CD14-positive monocyte (primary cell): ENCODE results near the gene PTPRD. TPM values are rescaled to one million over a fixed set of nuclear protein-coding genes. Genes with fewer than 3 reads are reported as not detected.

Experiments used
- DNase-seq, 3 donors: peaks; one replicate each; pipeline ENCODE4 v3.0.0-alpha.2; 2011 to 2022
- H2AFZ ChIP-seq: 2 replicates; pipeline ENCODE4 v1.6.0; 2012; ENCODE audit warnings: mild to moderate bottlenecking, low read depth, low read length, inconsistent platforms; ENCODE audit not compliant: insufficient read depth, poor library complexity, severe bottlenecking
- H3K27ac ChIP-seq, 2 donors: 1 replicate in 1 of 2; 2 replicates in 1 of 2; pipeline ENCODE4 v1.5.1; 2012 to 2013; ENCODE audit warnings: low read length in 2 of 2, control low read depth in 1 of 2, inconsistent platforms in 1 of 2, low read depth in 1 of 2, mild to moderate bottlenecking in 1 of 2
- H3K27me3 ChIP-seq, 2 donors: one replicate each; pipeline versions ENCODE4 v1.6.0 to v1.6.1; 2011 to 2013; ENCODE audit warnings: low read length in 2 of 2; ENCODE audit not compliant: control insufficient read depth in 2 of 2, insufficient read depth in 2 of 2
- H3K36me3 ChIP-seq, 2 donors: replicated peaks in 1 of 2; 1 replicate in 1 of 2; 2 replicates in 1 of 2; pipeline versions ENCODE4 v1.5.1 to v1.6.1; 2012 to 2013; ENCODE audit warnings: low read length in 2 of 2, control low read depth in 1 of 2, inconsistent platforms in 1 of 2, mild to moderate bottlenecking in 1 of 2; ENCODE audit not compliant: insufficient read depth in 2 of 2, control insufficient read depth in 1 of 2
- H3K4me1 ChIP-seq, 2 donors: 1 replicate in 1 of 2; 2 replicates in 1 of 2; pipeline versions ENCODE4 v1.5.1 to v1.6.1; 2012 to 2013; ENCODE audit warnings: low read length in 2 of 2, control low read depth in 1 of 2, inconsistent platforms in 1 of 2, mild to moderate bottlenecking in 1 of 2, moderate library complexity in 1 of 2; ENCODE audit not compliant: insufficient read depth in 2 of 2, control insufficient read depth in 1 of 2
- H3K4me2 ChIP-seq: replicated peaks from 2 replicates; pipeline ENCODE3; 2012; ENCODE audit warnings: low read length, moderate library complexity, mild to moderate bottlenecking; ENCODE audit not compliant: poor library complexity, severe bottlenecking; ENCODE audit errors: extremely low read depth
- H3K4me3 ChIP-seq, 3 experiments: fragments of 200-600 bp in 1 of 3; sonication (generic) in 1 of 3; replicated peaks in 1 of 3; 1 replicate in 2 of 3; 2 replicates in 1 of 3; pipeline ENCODE4 v1.5.1; 2011 to 2013; ENCODE audit warnings: low read length in 3 of 3, mild to moderate bottlenecking in 3 of 3, control low read depth in 2 of 3, low read depth in 2 of 3, inconsistent platforms in 1 of 3, moderate library complexity in 1 of 3
- H3K79me2 ChIP-seq: 2 replicates; pipeline ENCODE4 v1.6.0; 2012; ENCODE audit warnings: mild to moderate bottlenecking, control low read depth, inconsistent platforms, low read length, moderate library complexity; ENCODE audit not compliant: insufficient read depth
- H3K9ac ChIP-seq: 2 replicates; pipeline ENCODE4 v1.6.0; 2017; ENCODE audit warnings: low read length, mild to moderate bottlenecking; ENCODE audit not compliant: insufficient read depth, poor library complexity, severe bottlenecking
- H3K9me3 ChIP-seq, 2 donors: replicated peaks in 1 of 2; 1 replicate in 1 of 2; 2 replicates in 1 of 2; pipeline versions ENCODE4 v1.5.1 to v1.6.1; 2012 to 2013; ENCODE audit warnings: low read length in 2 of 2, control low read depth in 1 of 2; ENCODE audit not compliant: control insufficient read depth in 1 of 2, insufficient read depth in 1 of 2
- H4K20me1 ChIP-seq: 2 replicates; pipeline ENCODE4 v1.6.0; 2012; ENCODE audit warnings: mild to moderate bottlenecking, low read length, control low read depth, moderate library complexity; ENCODE audit not compliant: insufficient read depth
- H3K27ac Mint-ChIP-seq, 7 donors: one replicate each; pipeline ENCODE4 v1.8.0; 2020; ENCODE audit warnings: mild to moderate bottlenecking in 7 of 7, mixed read lengths in 7 of 7, moderate library complexity in 6 of 7, inconsistent platforms in 2 of 7
- H3K27me3 Mint-ChIP-seq, 3 donors: one replicate each; pipeline ENCODE4 v1.8.0; 2021 to 2022; ENCODE audit warnings: low read depth in 3 of 3, mild to moderate bottlenecking in 3 of 3, mixed read lengths in 3 of 3, moderate library complexity in 3 of 3, inconsistent platforms in 1 of 3
- H3K36me3 Mint-ChIP-seq, 2 donors: one replicate each; pipeline ENCODE4 v1.8.0; 2020; ENCODE audit warnings: mixed read lengths in 2 of 2, inconsistent platforms in 1 of 2, mild to moderate bottlenecking in 1 of 2
- H3K4me1 Mint-ChIP-seq: one replicate; pipeline ENCODE4 v1.8.0; 2020; ENCODE audit warnings: mild to moderate bottlenecking, mixed read lengths
- H3K4me3 Mint-ChIP-seq, 2 donors: one replicate each; pipeline ENCODE4 v1.8.0; 2020; ENCODE audit warnings: mild to moderate bottlenecking in 2 of 2, mixed read lengths in 2 of 2, moderate library complexity in 1 of 2
- H3K9me3 Mint-ChIP-seq, 7 donors: one replicate each; pipeline ENCODE4 v1.8.0; 2020 to 2022; ENCODE audit warnings: mixed read lengths in 7 of 7, mild to moderate bottlenecking in 6 of 7, moderate library complexity in 6 of 7, inconsistent platforms in 2 of 7
- WGBS: methylation state at CpG from one replicate; pipeline ENCODE4 v1.1.5; 2013; ENCODE audit warnings: missing lambda C conversion rate; ENCODE audit not compliant: insufficient coverage; 5-methylcytosine and 5-hydroxymethylcytosine counted together
- intact Hi-C, 2 donors: fragments of 100-400 bp; cut with micrococcal nuclease; formaldehyde crosslinking; loops; one replicate each; pipeline versions ENCODE4 v1.15.0 to v1.15.1; 2023
- polyA plus RNA-seq, 3 donors: library from polyadenylated mRNA; depleted of rRNA in 1 of 3; unstranded in 2 of 3; stranded (reverse) in 1 of 3; fragments of 300-500 nt in 2 of 3; fragments of >200 nt in 1 of 3; fragmentation: Illumina TruSeq in 2 of 3; gene quantifications; 1 replicate in 2 of 3; 2 replicates in 1 of 3; pipeline ENCODE4 v1.2.3, GENCODE V29; 2012 to 2021
- TF ChIP-seq, protein P1 (sequence below): fragments of 200-600 bp; IDR thresholded peaks from one replicate; pipeline ENCODE4 v1.8.0; 2022; ENCODE audit warnings: antibody characterized with exemption, mild to moderate bottlenecking

PTPRD gene
- polyA plus RNA-seq, 3 donors = not detected

DNA sequence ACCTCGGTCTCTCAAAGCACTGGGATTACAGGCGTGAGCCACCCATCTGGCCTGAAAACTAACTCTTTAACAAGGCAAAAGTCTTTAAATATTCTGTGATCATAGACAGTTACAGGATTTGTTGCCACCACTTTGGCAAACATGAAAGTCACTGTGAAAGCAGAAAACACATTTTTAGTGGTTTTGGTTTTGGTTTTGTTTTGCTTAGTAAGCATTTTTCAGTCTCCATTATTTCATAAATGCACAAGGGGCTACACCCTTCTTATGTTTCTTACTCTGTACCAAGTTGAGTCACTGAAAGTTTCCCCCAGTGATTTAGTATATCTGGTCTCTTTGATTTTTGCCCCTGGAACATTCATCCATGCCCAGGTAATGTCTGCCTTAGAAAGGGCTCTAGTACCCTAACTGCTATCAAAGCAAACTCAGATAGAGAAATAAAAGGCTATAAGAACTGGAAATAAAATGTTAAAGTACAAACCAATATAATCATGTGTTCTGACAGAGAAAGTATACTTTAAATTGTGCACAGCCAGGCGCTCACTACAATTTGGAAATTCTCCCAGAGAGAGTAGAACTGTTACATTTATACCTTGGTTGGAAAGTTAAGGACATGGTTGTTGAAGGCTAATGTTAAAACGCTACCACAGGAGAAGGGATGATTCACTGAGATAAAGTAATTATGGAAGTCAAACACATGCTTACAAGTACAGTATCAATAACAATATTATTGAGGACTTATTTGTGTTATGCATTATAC is 1790.7 kb downstream of the PTPRD start:
- no peak for DNase-seq
- no peaks in the 10 kb centered on the region for H3K9me3 ChIP-seq
- no peak overlapping the region for H2AFZ ChIP-seq
- H3K4me1 ChIP-seq = no peaks in the 10 kb centered on the region
- Mint-ChIP-seq H3K4me1 (peaks cover 2% of the 10 kb centered on the region), H3K27me3 (no peaks in the 10 kb centered on the region), H3K36me3 (no peaks in the 10 kb centered on the region), H3K4me3 (no peak overlapping the region), H3K27ac (no peak overlapping the region), H3K9me3 (peaks cover 6 to 17% (median 10%) of the 10 kb centered on the region in 7 donors)
- H3K27ac ChIP-seq = no peak overlapping the region
- intact Hi-C loops = no loop called here
- TF ChIP-seq, protein P1, sequence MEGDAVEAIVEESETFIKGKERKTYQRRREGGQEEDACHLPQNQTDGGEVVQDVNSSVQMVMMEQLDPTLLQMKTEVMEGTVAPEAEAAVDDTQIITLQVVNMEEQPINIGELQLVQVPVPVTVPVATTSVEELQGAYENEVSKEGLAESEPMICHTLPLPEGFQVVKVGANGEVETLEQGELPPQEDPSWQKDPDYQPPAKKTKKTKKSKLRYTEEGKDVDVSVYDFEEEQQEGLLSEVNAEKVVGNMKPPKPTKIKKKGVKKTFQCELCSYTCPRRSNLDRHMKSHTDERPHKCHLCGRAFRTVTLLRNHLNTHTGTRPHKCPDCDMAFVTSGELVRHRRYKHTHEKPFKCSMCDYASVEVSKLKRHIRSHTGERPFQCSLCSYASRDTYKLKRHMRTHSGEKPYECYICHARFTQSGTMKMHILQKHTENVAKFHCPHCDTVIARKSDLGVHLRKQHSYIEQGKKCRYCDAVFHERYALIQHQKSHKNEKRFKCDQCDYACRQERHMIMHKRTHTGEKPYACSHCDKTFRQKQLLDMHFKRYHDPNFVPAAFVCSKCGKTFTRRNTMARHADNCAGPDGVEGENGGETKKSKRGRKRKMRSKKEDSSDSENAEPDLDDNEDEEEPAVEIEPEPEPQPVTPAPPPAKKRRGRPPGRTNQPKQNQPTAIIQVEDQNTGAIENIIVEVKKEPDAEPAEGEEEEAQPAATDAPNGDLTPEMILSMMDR = no peak
- no peaks in the 10 kb centered on the region for H3K36me3 ChIP-seq
- H4K20me1 ChIP-seq = no peaks in the 10 kb centered on the region
- WGBS = no CpG with 5 or more reads among the region's 4 CpGs
- H3K79me2 ChIP-seq = no peaks in the 10 kb centered on the region
- no peak overlapping the region for H3K9ac ChIP-seq
- H3K4me3 ChIP-seq = no peak overlapping the region
- no peaks in the 10 kb centered on the region for H3K27me3 ChIP-seq
- H3K4me2 ChIP-seq = no peak overlapping the region

DNA sequence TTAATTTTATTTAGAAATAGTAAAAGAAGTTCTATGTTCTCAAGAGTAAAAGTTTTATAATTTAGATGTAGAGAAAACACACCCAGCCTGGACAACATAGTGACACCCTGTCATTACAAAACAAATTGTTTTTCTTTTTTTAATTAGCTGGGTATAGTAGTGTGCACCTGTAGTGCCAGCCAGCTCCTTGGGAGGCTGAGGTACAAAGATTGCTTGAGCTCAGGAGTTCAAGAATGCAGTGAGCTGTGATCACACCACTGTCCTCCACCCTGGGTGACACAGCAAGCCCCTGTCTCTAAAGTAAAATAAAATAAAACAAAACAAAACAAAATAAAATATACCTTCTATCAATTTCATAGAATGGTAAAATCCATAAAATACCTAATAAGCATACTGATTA is 1795.5 kb downstream of the PTPRD start:
- no peak overlapping the region for H3K9ac ChIP-seq
- H3K27me3 ChIP-seq = no peaks in the 10 kb centered on the region
- no peak overlapping the region for H2AFZ ChIP-seq
- H3K4me1 ChIP-seq = no peaks in the 10 kb centered on the region
- H3K9me3 ChIP-seq = no peaks in the 10 kb centered on the region
- H3K79me2 ChIP-seq = no peaks in the 10 kb centered on the region
- peaks cover 0 to 9% (median 2%) of the 10 kb centered on the region in 7 donors for H3K9me3 Mint-ChIP-seq
- no peak overlapping the region for H3K4me3 Mint-ChIP-seq
- H3K4me2 ChIP-seq = no peak overlapping the region
- intact Hi-C loops = no loop called here
- no peak overlapping the region for H3K27ac ChIP-seq
- DNase-seq = no peak
- no peaks in the 10 kb centered on the region for H4K20me1 ChIP-seq
- TF ChIP-seq, protein P1 = no peak
- no peaks in the 10 kb centered on the region for H3K36me3 Mint-ChIP-seq
- no peaks in the 10 kb centered on the region for H3K36me3 ChIP-seq
- peaks cover 2% of the 10 kb centered on the region for H3K4me1 Mint-ChIP-seq
- peaks cover 0 to 2% (median 0%) of the 10 kb centered on the region in 3 donors for H3K27me3 Mint-ChIP-seq
- no peak overlapping the region for H3K4me3 ChIP-seq
- no peak overlapping the region for H3K27ac Mint-ChIP-seq
